Osteocyte (in vitro differentiated cells): ENCODE results near the gene CALCR. TPM values are rescaled to one million over a fixed set of nuclear protein-coding genes. Genes with fewer than 3 reads are reported as not detected.

Experiments
- DNase-seq: peaks from one replicate; pipeline ENCODE4 v3.0.0; 2021; ENCODE audit warnings: mixed read lengths; ENCODE audit not compliant: unreplicated experiment; ENCODE audit errors: extremely low spot score
- H3K27ac Mint-ChIP-seq: one replicate; pipeline ENCODE4 v1.8.0; 2021; ENCODE audit warnings: mild to moderate bottlenecking, mixed read lengths; ENCODE audit not compliant: unreplicated experiment
- H3K27me3 Mint-ChIP-seq: one replicate; pipeline ENCODE4 v1.8.0; 2021; ENCODE audit warnings: mixed read lengths; ENCODE audit not compliant: unreplicated experiment
- H3K36me3 Mint-ChIP-seq: one replicate; pipeline ENCODE4 v1.8.0; 2021; ENCODE audit warnings: mixed read lengths; ENCODE audit not compliant: unreplicated experiment
- H3K4me1 Mint-ChIP-seq: one replicate; pipeline ENCODE4 v1.8.0; 2021; ENCODE audit warnings: mixed read lengths; ENCODE audit not compliant: unreplicated experiment
- H3K4me3 Mint-ChIP-seq: one replicate; pipeline ENCODE4 v1.8.0; 2021; ENCODE audit warnings: mild to moderate bottlenecking, moderate library complexity, mixed read lengths; ENCODE audit not compliant: unreplicated experiment
- H3K9me3 Mint-ChIP-seq: one replicate; pipeline ENCODE4 v1.8.0; 2021; ENCODE audit warnings: mixed read lengths; ENCODE audit not compliant: unreplicated experiment
- microRNA-seq: library from miRNA; unstranded; fragments of <30 nt; microRNA quantifications from one replicate; pipeline ENCODE4 v1.1.0, GENCODE V29; 2020; ENCODE audit not compliant: unreplicated experiment
- total RNA-seq: library from RNA; stranded (reverse); gene quantifications from 2 replicates; pipeline ENCODE4 v1.2.1, GENCODE V29; 2021
- TF ChIP-seq, protein P1 (sequence below): fragments of 200-600 bp; sonication (generic); IDR thresholded peaks from 2 replicates; pipeline ENCODE4 v1.5.0; 2021; ENCODE audit warnings: antibody characterized with exemption, mild to moderate bottlenecking, moderate library complexity

CALCR gene
- total RNA-seq, 1 donor from 2014 or later, result not detected

- H3K4me3 Mint-ChIP-seq, result no peak overlapping the region
- no peak overlapping the region for H3K27ac Mint-ChIP-seq
- H3K36me3 Mint-ChIP-seq, result no peaks in the 10 kb centered on the region
- no peaks in the 10 kb centered on the region for H3K4me1 Mint-ChIP-seq
- DNase-seq, result no peak
- TF ChIP-seq, protein P1, sequence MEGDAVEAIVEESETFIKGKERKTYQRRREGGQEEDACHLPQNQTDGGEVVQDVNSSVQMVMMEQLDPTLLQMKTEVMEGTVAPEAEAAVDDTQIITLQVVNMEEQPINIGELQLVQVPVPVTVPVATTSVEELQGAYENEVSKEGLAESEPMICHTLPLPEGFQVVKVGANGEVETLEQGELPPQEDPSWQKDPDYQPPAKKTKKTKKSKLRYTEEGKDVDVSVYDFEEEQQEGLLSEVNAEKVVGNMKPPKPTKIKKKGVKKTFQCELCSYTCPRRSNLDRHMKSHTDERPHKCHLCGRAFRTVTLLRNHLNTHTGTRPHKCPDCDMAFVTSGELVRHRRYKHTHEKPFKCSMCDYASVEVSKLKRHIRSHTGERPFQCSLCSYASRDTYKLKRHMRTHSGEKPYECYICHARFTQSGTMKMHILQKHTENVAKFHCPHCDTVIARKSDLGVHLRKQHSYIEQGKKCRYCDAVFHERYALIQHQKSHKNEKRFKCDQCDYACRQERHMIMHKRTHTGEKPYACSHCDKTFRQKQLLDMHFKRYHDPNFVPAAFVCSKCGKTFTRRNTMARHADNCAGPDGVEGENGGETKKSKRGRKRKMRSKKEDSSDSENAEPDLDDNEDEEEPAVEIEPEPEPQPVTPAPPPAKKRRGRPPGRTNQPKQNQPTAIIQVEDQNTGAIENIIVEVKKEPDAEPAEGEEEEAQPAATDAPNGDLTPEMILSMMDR, result no peak
- H3K9me3 Mint-ChIP-seq, result no peaks in the 10 kb centered on the region
- H3K27me3 Mint-ChIP-seq, result peaks cover 41% of the 10 kb centered on the region
Observed at GRCh38 chr7:93382362-93382761, 192.2 kb downstream of the CALCR start.

DNA sequence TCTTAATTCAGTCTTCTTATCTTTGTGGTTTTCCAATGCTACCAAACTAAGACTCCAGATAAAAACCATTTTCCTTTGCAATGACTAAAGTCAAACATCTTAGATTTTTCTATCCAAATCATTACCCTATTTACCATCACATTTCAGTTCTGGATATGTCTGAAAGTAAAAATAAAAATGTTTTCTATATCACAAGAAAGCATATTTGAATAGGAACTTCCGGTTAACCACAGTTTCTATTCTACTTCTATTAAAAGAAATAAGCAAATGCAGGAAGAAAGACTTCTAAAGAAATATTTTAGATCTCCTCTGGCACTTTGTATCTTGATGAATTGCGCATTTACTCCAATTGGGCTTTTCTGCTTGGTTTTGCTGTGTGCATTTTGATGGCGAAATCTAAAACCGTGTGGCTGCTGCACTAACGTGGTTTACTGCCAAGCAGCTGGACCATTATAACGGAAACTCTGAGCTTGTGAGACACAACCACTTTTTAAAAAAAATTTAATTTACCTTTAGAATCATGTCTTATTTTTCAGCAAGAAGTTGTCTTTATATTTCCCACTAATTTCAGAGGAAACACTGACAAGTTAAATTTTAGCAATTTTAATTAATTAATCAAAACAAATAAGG is 196.3 kb downstream of the CALCR start:
- H3K27me3 Mint-ChIP-seq, result peaks cover 49% of the 10 kb centered on the region
- H3K4me3 Mint-ChIP-seq, result no peak overlapping the region
- TF ChIP-seq, protein P1, result no peak
- no peak for DNase-seq
- H3K36me3 Mint-ChIP-seq, result no peaks in the 10 kb centered on the region
- no peaks in the 10 kb centered on the region for H3K9me3 Mint-ChIP-seq
- H3K27ac Mint-ChIP-seq, result no peak overlapping the region
- H3K4me1 Mint-ChIP-seq, result no peaks in the 10 kb centered on the region

- H3K36me3 Mint-ChIP-seq, result no peaks in the 10 kb centered on the region
- H3K4me1 Mint-ChIP-seq, result no peaks in the 10 kb centered on the region
- H3K27ac Mint-ChIP-seq, result no peak overlapping the region
- H3K9me3 Mint-ChIP-seq, result no peaks in the 10 kb centered on the region
- TF ChIP-seq, protein P1, result no peak
- no peak overlapping the region for H3K4me3 Mint-ChIP-seq
- H3K27me3 Mint-ChIP-seq, result peaks cover 52% of the 10 kb centered on the region
- no peak for DNase-seq
Observed at GRCh38 chr7:93375603-93376002, 198.9 kb downstream of the CALCR start.

Small RNA genes within 50 kb of the gene (microRNA-seq; reads per million reads assigned to microRNA genes)
- gene MIR489, result not detected
- gene MIR653, result not detected
